ENCODE results near the gene SRGAP2B. TPM values are rescaled to one million over a fixed set of nuclear protein-coding genes. Genes with fewer than 3 reads are reported as not detected.
A peak's percentile ranks its signal among the peaks of the same experiment; 100 is the strongest.
"Not testable (repeated sequence)": the region's sequence is repeated elsewhere in the genome, so short reads cannot be mapped to it uniquely, and the experiment has no call there.

SRGAP2B gene
- total and polyA plus RNA-seq, 2 of the 8 experiments (the other 6 are each of a cell fraction or from before 2014, with no cell fraction given) = 4.9 to 39.5 TPM

GRCh38 chr1:144883022-144883421 lies 212.1 kb downstream of the SRGAP2B start:
- H3K4me3 ChIP-seq (ENCODE audit: extremely low read depth in 1 of 4, insufficient read depth in 2 of 4, low read depth in 3 of 4, low read length in 4 of 4) = peak overlapping the region in 2 of 4 experiments; percentile 16 to 60; a peak in 3 of 8 replicates
- H3K79me1 ChIP-seq (ENCODE audit: low read depth, low read length); H3K18ac ChIP-seq (ENCODE audit: extremely low read depth, low read length); H3K4me2 ChIP-seq (ENCODE audit: insufficient read depth in 1 of 2, low read depth in 2 of 2, low read length in 2 of 2); H3K56ac ChIP-seq (replicated peaks; ENCODE audit: insufficient read length, low read depth, low read length); H3K36me3 ChIP-seq (ENCODE audit: control insufficient read depth in 2 of 4, insufficient read depth in 4 of 4, low read length in 3 of 4); H2BK12ac ChIP-seq (ENCODE audit: low read depth, low read length); H3K23ac ChIP-seq (ENCODE audit: insufficient read length); H3K79me2 ChIP-seq (ENCODE audit: control insufficient read depth in 1 of 2, insufficient read depth in 2 of 2, low read length in 2 of 2); H2AK5ac ChIP-seq (ENCODE audit: low read depth, low read length); H3K9me3 ChIP-seq (ENCODE audit: insufficient read depth in 2 of 2, low read depth in 1 of 2, low read length in 1 of 2); H3K9ac ChIP-seq (replicated peaks in 1 of 4; ENCODE audit: extremely low read depth in 1 of 4, low read depth in 3 of 4, low read length in 3 of 4); CTCF ChIA-PET (ENCODE audit: partially characterized antibody); FAIRE-seq; H3K27me3 ChIP-seq (replicated peaks in 1 of 4; ENCODE audit: control insufficient read depth in 3 of 4, extremely low read depth in 1 of 4, insufficient read depth in 3 of 4, low read length in 3 of 4); H3K4me1 ChIP-seq (replicated peaks in 1 of 4; ENCODE audit: control insufficient read depth in 3 of 4, insufficient read depth in 4 of 4, low read length in 3 of 4); H2BK120ac ChIP-seq (replicated peaks; ENCODE audit: low read depth, low read length); H3K4ac ChIP-seq (replicated peaks; ENCODE audit: insufficient read length, low read depth, low read length); H4K20me1 ChIP-seq (replicated peaks in 1 of 2; ENCODE audit: control insufficient read depth in 1 of 2, insufficient read depth in 2 of 2, low read length in 2 of 2); H2AFZ ChIP-seq (ENCODE audit: low read length); H4K5ac ChIP-seq (ENCODE audit: insufficient read length, low read depth, low read length); H4K91ac ChIP-seq (replicated peaks; ENCODE audit: insufficient read length, low read length); H2BK5ac ChIP-seq (ENCODE audit: low read depth, low read length); H2BK15ac ChIP-seq (ENCODE audit: low read length); POLR2A ChIA-PET (ENCODE audit: partially characterized antibody); H3K27ac ChIP-seq (ENCODE audit: low read depth, low read length); H3K23me2 ChIP-seq (ENCODE audit: low read depth, low read length); H4K8ac ChIP-seq (ENCODE audit: extremely low read depth, insufficient read depth, low read length); H3K14ac ChIP-seq (ENCODE audit: insufficient read length); H2BK20ac ChIP-seq (ENCODE audit: low read length): not testable (repeated sequence)
- no CpG with 5 or more reads among the region's 47 CpGs for WGBS, 2 experiments (ENCODE audit: extremely low coverage in 1 of 2, insufficient coverage in 1 of 2, insufficient read length in 1 of 2, insufficient replicate concordance in 2 of 2, low coverage in 1 of 2, low lambda C conversion rate in 2 of 2, missing lambda C conversion rate in 1 of 2)
- peak; percentile 51 for TF ChIP-seq EZH2 (IDR thresholded peaks at IDR 0.05; ENCODE audit: low read depth, low read length, severe bottlenecking)
- peak; percentile 52; the same call in 1 of the 2 replicates for TF ChIP-seq SUZ12 (IDR thresholded peaks at IDR 0.05; ENCODE audit: low read length)
- peak in 1 of 2 experiments; percentile 43 for DNase-seq (ENCODE audit: low read depth in 1 of 2, low spot score in 2 of 2)

DNA sequence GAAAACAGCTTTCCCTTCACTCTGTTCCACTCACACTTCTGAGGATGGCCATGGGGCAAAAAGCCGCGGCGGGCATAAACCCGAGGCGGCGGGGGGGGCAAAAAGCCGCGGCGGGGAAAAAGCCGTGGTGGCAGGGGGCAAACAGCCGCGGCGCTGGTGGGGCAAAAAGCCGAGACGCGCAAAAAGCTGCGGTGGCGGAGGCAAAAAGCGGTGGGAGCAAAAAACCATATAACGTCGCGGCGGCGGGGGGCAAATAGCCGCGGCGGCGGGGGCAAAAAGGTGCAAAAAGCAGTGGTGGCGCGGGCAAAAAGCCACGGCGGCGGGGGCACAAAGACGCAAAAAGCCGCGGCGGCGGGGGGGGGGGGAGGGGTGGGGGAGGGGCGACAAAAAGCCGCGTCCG lies 212.8 kb downstream of the SRGAP2B start:
- H3K79me1 ChIP-seq (ENCODE audit: low read depth, low read length); POLR2A ChIA-PET (ENCODE audit: partially characterized antibody); H3K23ac ChIP-seq (ENCODE audit: insufficient read length); H3K56ac ChIP-seq (replicated peaks; ENCODE audit: insufficient read length, low read depth, low read length); H2BK5ac ChIP-seq (ENCODE audit: low read depth, low read length); DNase-seq (ENCODE audit: low read depth in 1 of 2, low spot score in 2 of 2); H3K4me2 ChIP-seq (ENCODE audit: insufficient read depth in 1 of 2, low read depth in 2 of 2, low read length in 2 of 2); H2AFZ ChIP-seq (ENCODE audit: low read length); H2BK20ac ChIP-seq (ENCODE audit: low read length); H4K5ac ChIP-seq (ENCODE audit: insufficient read length, low read depth, low read length); H3K4me1 ChIP-seq (replicated peaks in 1 of 4; ENCODE audit: control insufficient read depth in 3 of 4, insufficient read depth in 4 of 4, low read length in 3 of 4); CTCF ChIA-PET (ENCODE audit: partially characterized antibody); H3K18ac ChIP-seq (ENCODE audit: extremely low read depth, low read length); H3K27ac ChIP-seq (ENCODE audit: low read depth, low read length); H3K4ac ChIP-seq (replicated peaks; ENCODE audit: insufficient read length, low read depth, low read length); H3K14ac ChIP-seq (ENCODE audit: insufficient read length); H4K20me1 ChIP-seq (replicated peaks in 1 of 2; ENCODE audit: control insufficient read depth in 1 of 2, insufficient read depth in 2 of 2, low read length in 2 of 2); FAIRE-seq; H3K9ac ChIP-seq (replicated peaks in 1 of 4; ENCODE audit: extremely low read depth in 1 of 4, low read depth in 3 of 4, low read length in 3 of 4); H3K23me2 ChIP-seq (ENCODE audit: low read depth, low read length); H2AK5ac ChIP-seq (ENCODE audit: low read depth, low read length); H2BK12ac ChIP-seq (ENCODE audit: low read depth, low read length); H2BK120ac ChIP-seq (replicated peaks; ENCODE audit: low read depth, low read length); H2BK15ac ChIP-seq (ENCODE audit: low read length); H4K91ac ChIP-seq (replicated peaks; ENCODE audit: insufficient read length, low read length); H3K27me3 ChIP-seq (replicated peaks in 1 of 4; ENCODE audit: control insufficient read depth in 3 of 4, extremely low read depth in 1 of 4, insufficient read depth in 3 of 4, low read length in 3 of 4); H3K9me3 ChIP-seq (ENCODE audit: insufficient read depth in 2 of 2, low read depth in 1 of 2, low read length in 1 of 2); H3K36me3 ChIP-seq (ENCODE audit: control insufficient read depth in 2 of 4, insufficient read depth in 4 of 4, low read length in 3 of 4); H4K8ac ChIP-seq (ENCODE audit: extremely low read depth, insufficient read depth, low read length); H3K79me2 ChIP-seq (ENCODE audit: control insufficient read depth in 1 of 2, insufficient read depth in 2 of 2, low read length in 2 of 2): not testable (repeated sequence)
- 0 out of 8 replicates have a peak overlapping the region, but pooled peaks of 1 of the 4 experiments have one; percentile 28 for H3K4me3 ChIP-seq (ENCODE audit: extremely low read depth in 1 of 4, insufficient read depth in 2 of 4, low read depth in 3 of 4, low read length in 4 of 4)
- no CpG with 5 or more reads among the region's 42 CpGs for WGBS, 2 experiments (ENCODE audit: extremely low coverage in 1 of 2, insufficient coverage in 1 of 2, insufficient read length in 1 of 2, insufficient replicate concordance in 2 of 2, low coverage in 1 of 2, low lambda C conversion rate in 2 of 2, missing lambda C conversion rate in 1 of 2)
